Colonic mucosa (tissue), 4 donors: ENCODE results near the gene HOXD10. TPM values are rescaled to one million over a fixed set of nuclear protein-coding genes. Genes with fewer than 3 reads are reported as not detected.

Experiments
- DNase-seq: peaks from one replicate; pipeline ENCODE4 v3.0.0-alpha.2; 2020
- H3K27ac ChIP-seq: fragments of 200-600 bp; one replicate; pipeline ENCODE4 v1.8.0; 2021
- H3K27me3 ChIP-seq: fragments of 200-600 bp; one replicate; pipeline ENCODE4 v1.8.0; 2021
- H3K36me3 ChIP-seq: fragments of 200-600 bp; one replicate; pipeline ENCODE4 v1.8.0; 2021
- H3K4me1 ChIP-seq: fragments of 200-600 bp; one replicate; pipeline ENCODE4 v1.8.0; 2021; ENCODE audit warnings: mild to moderate bottlenecking
- H3K4me3 ChIP-seq: fragments of 200-600 bp; one replicate; pipeline ENCODE4 v1.8.0; 2021
- H3K9ac ChIP-seq, 2 donors: one replicate each; pipeline ENCODE4 v1.7.0; 2013; ENCODE audit warnings: control low read depth in 2 of 2, low read depth in 2 of 2, low read length in 2 of 2
- H3K9me3 ChIP-seq: fragments of 200-600 bp; one replicate; pipeline ENCODE4 v1.8.0; 2021
- CTCF ChIP-seq: fragments of 200-600 bp; IDR thresholded peaks from one replicate; pipeline ENCODE4 v1.8.0; 2022; ENCODE audit warnings: antibody characterized with exemption, mild to moderate bottlenecking
- intact Hi-C: fragments of 100-400 bp; cut with DNase I; formaldehyde crosslinking; loops from one replicate; pipeline ENCODE4 v1.14.1; 2022
- total RNA-seq, 2 donors: library from RNA; stranded (reverse); fragmentation: NEBNext Ultra II Directional in 1 of 2; extraction: Animal tissue kit (Norgen Biotek cat#: 25700) in 1 of 2; gene quantifications; one replicate each; pipeline ENCODE4 v1.2.1, GENCODE V29; 2021
- donor health status: healthy.
- donor health status: DM: no; HTN: no; CAD: no.
- donor health status: DM: no; HTN: no; CAD: no.

Gene HOXD10
- total RNA-seq, 2 donors from 2014 or later, result 0.32 to 1.9 TPM

GRCh38 chr2:176147210-176147799, 30.7 kb downstream of the HOXD10 start:
- Histone ChIP-seq H3K4me3 (no peak overlapping the region), H3K4me1 (no peaks in the 10 kb centered on the region), H3K9me3 (no peaks in the 10 kb centered on the region), H3K27ac (no peak overlapping the region), H3K9ac (no peak overlapping the region), H3K27me3 (no peaks in the 10 kb centered on the region), H3K36me3 (no peaks in the 10 kb centered on the region)
- intact Hi-C loops, result no loop called here
- DNase-seq, result no peak
- TF ChIP-seq CTCF, result no peak

- Histone ChIP-seq H3K27ac (no peak overlapping the region), H3K36me3 (no peaks in the 10 kb centered on the region), H3K9ac (no peak overlapping the region), H3K9me3 (no peaks in the 10 kb centered on the region), H3K4me3 (no peak overlapping the region), H3K4me1 (no peaks in the 10 kb centered on the region), H3K27me3 (no peaks in the 10 kb centered on the region)
- DNase-seq, result no peak
- TF ChIP-seq CTCF, result no peak
- intact Hi-C loops, result no loop called here
Observed at GRCh38 chr2:176147800-176148496, 31.4 kb downstream of the HOXD10 start.

GRCh38 chr2:176148751-176149421, 32.3 kb downstream of the HOXD10 start:
- intact Hi-C loops, result no loop called here
- Histone ChIP-seq H3K9me3 (no peaks in the 10 kb centered on the region), H3K4me3 (no peak overlapping the region), H3K4me1 (no peaks in the 10 kb centered on the region), H3K27ac (no peak overlapping the region), H3K36me3 (no peaks in the 10 kb centered on the region), H3K27me3 (no peaks in the 10 kb centered on the region), H3K9ac (no peak overlapping the region)
- DNase-seq, result no peak
- TF ChIP-seq CTCF, result no peak

GRCh38 chr2:176149481-176149938, 32.9 kb downstream of the HOXD10 start:
- DNase-seq, result no peak

More at GRCh38 chr2:176149481-176149938, 32.9 kb downstream of the HOXD10 start:
- intact Hi-C loops, result no loop called here
- H3K27ac ChIP-seq, result no peak overlapping the region
- H3K4me3 ChIP-seq, result no peak overlapping the region
- TF ChIP-seq CTCF, result no peak
- H3K9ac ChIP-seq, result no peak overlapping the region
- no peaks in the 10 kb centered on the region for H3K4me1 ChIP-seq
- H3K27me3 ChIP-seq, result no peaks in the 10 kb centered on the region
- H3K9me3 ChIP-seq, result no peaks in the 10 kb centered on the region
- no peaks in the 10 kb centered on the region for H3K36me3 ChIP-seq
